Thoracic aorta (tissue), 2 donors: ENCODE data around the gene CNTN4. TPM values are rescaled to one million over a fixed set of nuclear protein-coding genes. Genes with fewer than 3 reads are reported as not detected.
A peak's percentile ranks its signal among the peaks of the same experiment; 100 is the strongest.
"Not testable (repeated sequence)": the region's sequence is repeated elsewhere in the genome, so short reads cannot be mapped to it uniquely, and the experiment has no call there.

ENCODE experiments used
- ATAC-seq: fragments of 150-250 bp; one replicate; pipeline ENCODE4 v1.8.0; 2017; ENCODE audit warnings: low read depth; ENCODE audit not compliant: insufficient number of reproducible peaks, low FRiP score
- DNase-seq: peaks from one replicate; pipeline ENCODE4 v3.0.0-alpha.2; 2020; ENCODE audit warnings: low spot score
- H3K27ac ChIP-seq, 2 donors: fragments of 200-600 bp; sonication (generic); 1 replicate in 1 of 2; 2 replicates in 1 of 2; pipeline ENCODE4 v1.5.1; 2016; ENCODE audit warnings: mild to moderate bottlenecking in 2 of 2, moderate library complexity in 2 of 2
- H3K27me3 ChIP-seq: fragments of 200-600 bp; sonication (generic); replicated peaks from 2 replicates; pipeline ENCODE4 v1.6.0; 2016; ENCODE audit warnings: mild to moderate bottlenecking; ENCODE audit not compliant: insufficient read depth
- H3K36me3 ChIP-seq: fragments of 200-600 bp; sonication (generic); one replicate; pipeline ENCODE4 v1.5.1; 2016
- H3K4me1 ChIP-seq, 2 donors: fragments of 200-600 bp; sonication (generic); 1 replicate in 1 of 2; 2 replicates in 1 of 2; pipeline versions ENCODE4 v1.5.1 to v1.6.0; 2016; ENCODE audit warnings: low read depth in 2 of 2, mild to moderate bottlenecking in 1 of 2; ENCODE audit not compliant: control insufficient read depth in 1 of 2
- H3K4me3 ChIP-seq: fragments of 200-600 bp; sonication (generic); 2 replicates; pipeline ENCODE4 v1.5.1; 2016; ENCODE audit warnings: mild to moderate bottlenecking
- H3K9me3 ChIP-seq: fragments of 200-600 bp; sonication (generic); 2 replicates; pipeline ENCODE4 v1.5.1; 2016
- total RNA-seq, 2 donors: library from RNA; depleted of rRNA; stranded (reverse); fragments of >200 nt; gene quantifications; one replicate each; pipeline versions ENCODE4 v1.1.0 to v1.2.3, GENCODE V29; 2016
- TF ChIP-seq, protein P1 (sequence below): fragments of 200-600 bp; sonication (generic); IDR thresholded peaks from one replicate; pipeline ENCODE4 v1.5.1; 2019; ENCODE audit warnings: antibody characterized with exemption

Gene CNTN4
- 100 to 1,000 TPM; 103 to 116 TPM for total RNA-seq

DNA sequence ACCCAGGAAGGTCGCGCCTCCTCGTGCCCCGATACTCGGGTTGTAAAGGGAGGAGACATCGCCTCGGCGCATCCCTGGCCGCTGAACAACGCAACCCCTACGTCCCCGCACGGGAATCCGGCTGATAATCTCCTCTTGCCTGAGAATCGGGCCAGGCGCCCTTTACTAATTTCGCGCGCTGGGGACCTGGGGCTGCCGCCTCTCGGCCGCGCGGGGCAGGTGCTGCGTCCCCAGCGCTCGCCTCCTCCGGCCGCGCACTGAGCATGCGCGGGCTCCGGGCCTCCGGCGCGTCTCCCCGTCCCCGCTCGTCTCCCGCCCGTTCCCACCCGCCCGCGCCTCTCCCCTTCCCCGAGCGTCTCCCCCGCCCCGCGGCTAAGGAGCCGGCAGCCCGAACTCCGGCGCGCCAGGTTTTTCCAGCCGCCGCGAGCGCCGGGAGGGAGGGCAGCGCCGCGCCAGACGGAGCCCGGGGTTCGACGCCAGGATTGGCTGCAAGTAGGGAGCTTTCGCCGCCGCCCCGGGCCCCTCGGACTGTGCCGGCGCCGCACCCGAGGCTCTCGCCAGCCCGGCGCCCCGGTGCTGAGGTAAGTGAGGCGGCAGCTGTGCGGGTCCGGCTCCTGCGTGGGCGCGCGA lies at the start of gene CNTN4:
Gene CNTN4 (plus strand): TSS at position 469 of the 630 bp plus-strand sequence.
- Histone ChIP-seq H3K27ac (peak within 1 kb of the TSS; percentile 82 to 89), H3K27me3 (no peaks in the 10 kb centered on the region), H3K36me3 (no peaks in the 10 kb centered on the region), H3K4me3 (peak within 1 kb of the TSS; percentile 85), H3K4me1 (peaks cover 3 to 39% of the 10 kb centered on the region in 2 donors), H3K9me3 (no peaks in the 10 kb centered on the region)
- TF ChIP-seq, protein P1, sequence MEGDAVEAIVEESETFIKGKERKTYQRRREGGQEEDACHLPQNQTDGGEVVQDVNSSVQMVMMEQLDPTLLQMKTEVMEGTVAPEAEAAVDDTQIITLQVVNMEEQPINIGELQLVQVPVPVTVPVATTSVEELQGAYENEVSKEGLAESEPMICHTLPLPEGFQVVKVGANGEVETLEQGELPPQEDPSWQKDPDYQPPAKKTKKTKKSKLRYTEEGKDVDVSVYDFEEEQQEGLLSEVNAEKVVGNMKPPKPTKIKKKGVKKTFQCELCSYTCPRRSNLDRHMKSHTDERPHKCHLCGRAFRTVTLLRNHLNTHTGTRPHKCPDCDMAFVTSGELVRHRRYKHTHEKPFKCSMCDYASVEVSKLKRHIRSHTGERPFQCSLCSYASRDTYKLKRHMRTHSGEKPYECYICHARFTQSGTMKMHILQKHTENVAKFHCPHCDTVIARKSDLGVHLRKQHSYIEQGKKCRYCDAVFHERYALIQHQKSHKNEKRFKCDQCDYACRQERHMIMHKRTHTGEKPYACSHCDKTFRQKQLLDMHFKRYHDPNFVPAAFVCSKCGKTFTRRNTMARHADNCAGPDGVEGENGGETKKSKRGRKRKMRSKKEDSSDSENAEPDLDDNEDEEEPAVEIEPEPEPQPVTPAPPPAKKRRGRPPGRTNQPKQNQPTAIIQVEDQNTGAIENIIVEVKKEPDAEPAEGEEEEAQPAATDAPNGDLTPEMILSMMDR, result peak; percentile 67
- DNase-seq, result peak; percentile 23
- peak; percentile 86 for ATAC-seq

DNA sequence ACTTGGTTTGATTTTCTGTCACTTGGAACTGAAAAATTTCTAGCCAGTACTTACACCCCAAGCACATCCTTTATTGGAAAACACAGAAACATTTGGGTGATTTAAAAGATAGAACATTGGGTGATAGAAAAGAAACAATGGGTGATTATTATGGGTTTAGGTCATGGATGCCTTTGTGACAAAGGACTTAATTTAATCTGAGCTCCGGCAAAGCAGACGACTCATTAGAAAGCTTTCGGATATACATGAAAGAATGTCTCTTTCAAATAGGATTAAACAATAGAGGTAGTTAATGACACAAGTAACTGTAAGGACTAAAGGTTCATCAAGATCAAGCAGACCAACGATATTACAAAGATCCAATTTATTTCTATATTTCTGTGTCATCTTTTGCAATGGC lies 37.3 kb upstream of the CNTN4 start:
- H3K4me3 ChIP-seq, result no peak overlapping the region
- ATAC-seq, result no peak
- H3K36me3 ChIP-seq, result no peaks in the 10 kb centered on the region
- H3K27ac ChIP-seq, result no peak overlapping the region
- DNase-seq, result no peak
- no peaks in the 10 kb centered on the region for H3K27me3 ChIP-seq
- H3K4me1 ChIP-seq, result no peaks in the 10 kb centered on the region
- TF ChIP-seq, protein P1, result no peak
- no peaks in the 10 kb centered on the region for H3K9me3 ChIP-seq

DNA sequence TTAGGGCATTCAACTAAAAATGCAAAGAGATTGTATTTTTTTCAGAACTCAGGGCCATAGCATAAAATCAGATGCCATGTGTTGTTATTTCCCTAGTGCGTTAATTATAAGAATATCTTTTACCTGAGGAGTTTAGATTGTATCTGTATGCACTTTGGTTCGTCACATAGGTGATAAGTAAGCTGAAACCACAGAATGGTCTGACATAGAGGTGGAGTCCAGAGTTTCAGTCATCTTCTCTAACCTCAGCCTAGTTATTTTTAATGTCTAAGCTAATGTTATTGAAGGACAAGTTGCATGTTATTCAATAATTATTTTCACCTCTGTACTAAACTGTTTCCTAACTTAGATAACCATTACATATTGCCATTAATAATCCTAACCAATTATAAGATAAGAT lies 27.1 kb upstream of the CNTN4 start:
- Histone ChIP-seq H3K4me1 (peaks cover 4 to 16% of the 10 kb centered on the region in 2 donors), H3K36me3 (no peaks in the 10 kb centered on the region), H3K27ac (peak overlapping the region; percentile 2 to 40), H3K4me3 (no peak overlapping the region), H3K9me3 (no peaks in the 10 kb centered on the region), H3K27me3 (no peaks in the 10 kb centered on the region)
- no peak for ATAC-seq
- no peak for DNase-seq
- TF ChIP-seq, protein P1, result no peak

DNA sequence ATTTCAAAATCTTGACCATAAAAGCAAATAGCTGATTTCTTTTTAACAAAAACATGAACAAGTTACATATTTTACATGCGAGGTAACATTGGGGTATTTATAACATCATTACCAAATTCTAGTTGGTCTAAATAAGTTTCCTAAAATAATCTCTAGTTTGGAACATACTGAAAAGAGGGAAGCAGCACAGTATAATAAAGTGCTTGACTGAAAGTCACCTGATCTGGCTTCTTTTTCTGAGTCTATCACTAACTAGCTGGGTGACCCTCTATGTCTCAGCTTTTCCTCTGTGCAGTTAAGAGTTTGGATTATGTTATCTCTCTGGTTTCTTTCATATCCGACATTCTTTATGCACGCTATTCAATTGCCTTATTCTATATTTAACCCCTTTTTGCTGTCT lies 19.8 kb upstream of the CNTN4 start:
- Histone ChIP-seq H3K4me1 (peaks cover 11 to 30% of the 10 kb centered on the region in 2 donors), H3K4me3 (peak overlapping the region; percentile 26), H3K9me3 (no peaks in the 10 kb centered on the region), H3K27ac (peak overlapping the region; percentile 79 to 85), H3K27me3 (no peaks in the 10 kb centered on the region), H3K36me3 (no peaks in the 10 kb centered on the region)
- TF ChIP-seq, protein P1, result no peak
- DNase-seq (no peak), ATAC-seq (peak; percentile 99)

DNA sequence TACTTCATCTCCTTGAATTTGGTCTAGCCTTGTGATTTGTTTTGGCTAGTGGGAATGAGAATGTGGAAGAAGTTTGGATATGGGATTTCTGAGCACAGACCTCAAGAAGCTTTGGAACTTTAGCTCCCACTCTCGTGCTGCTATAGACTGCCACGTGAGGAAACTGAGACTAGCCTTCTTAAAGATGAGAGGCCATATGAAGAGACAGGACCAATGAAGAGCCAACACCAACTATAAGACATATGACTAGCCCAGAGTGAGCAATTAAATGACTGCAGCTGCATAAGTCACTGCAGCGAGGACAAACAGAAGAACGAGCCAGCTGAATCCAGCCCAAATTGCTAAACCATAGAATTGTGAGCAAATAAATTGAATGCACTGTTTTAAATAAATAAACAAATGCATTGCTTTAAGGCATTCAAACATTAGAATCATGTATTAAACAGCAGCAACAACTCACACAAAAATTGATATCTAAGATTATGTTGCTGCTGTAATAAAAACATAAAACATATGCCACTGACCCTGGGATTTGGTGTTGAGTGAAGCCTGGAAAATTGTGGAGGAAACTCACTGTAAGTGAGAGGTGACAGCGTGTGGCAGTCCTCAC lies 15.7 kb upstream of the CNTN4 start:
- no peaks in the 10 kb centered on the region for H3K9me3 ChIP-seq
- no peak overlapping the region for H3K27ac ChIP-seq
- peaks cover 11 to 28% of the 10 kb centered on the region in 2 donors for H3K4me1 ChIP-seq
- no peaks in the 10 kb centered on the region for H3K36me3 ChIP-seq
- no peaks in the 10 kb centered on the region for H3K27me3 ChIP-seq
- TF ChIP-seq, protein P1, result no peak
- H3K4me3 ChIP-seq, result no peak overlapping the region
- no peak for DNase-seq
- no peak for ATAC-seq

DNA sequence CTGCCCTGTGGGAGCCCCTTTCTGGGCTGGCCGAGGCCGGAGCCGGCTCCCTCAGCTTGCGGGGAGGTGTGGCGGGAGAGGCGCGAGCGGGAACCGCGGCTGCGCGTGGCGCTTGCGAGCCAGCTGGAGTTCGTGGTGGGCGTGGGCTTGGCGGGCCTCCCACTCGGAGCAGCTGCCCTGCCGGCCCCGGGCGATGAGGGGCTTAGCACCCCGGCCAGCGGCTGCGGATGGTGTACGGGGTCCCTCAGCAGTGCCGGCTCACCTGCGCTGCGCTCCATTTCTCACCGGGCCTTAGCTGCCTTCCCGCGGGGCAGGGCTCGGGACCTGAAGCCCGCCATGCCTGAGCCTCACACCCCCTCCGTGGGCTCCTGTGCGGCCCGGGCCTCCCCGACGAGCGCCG lies 15.1 kb upstream of the CNTN4 start:
- not testable (repeated sequence) for DNase-seq, ATAC-seq, H3K27me3 ChIP-seq, H3K9me3 ChIP-seq, H3K27ac ChIP-seq, H3K36me3 ChIP-seq, H3K4me3 ChIP-seq
- peaks cover 11 to 22% of the 10 kb centered on the region in 2 donors for H3K4me1 ChIP-seq
